ENCODE results near the gene MTERF1.
"Not testable (repeated sequence)": the region's sequence is repeated elsewhere in the genome, so short reads cannot be mapped to it uniquely, and the experiment has no call there.

Gene MTERF1

GRCh38 chr7:91887336-91888213 lies 7.1 kb upstream of the MTERF1 start:
- DNase-seq (ENCODE audit: low read depth in 2 of 2): not testable (repeated sequence)

GRCh38 chr7:91883676-91884362 lies 3.3 kb upstream of the MTERF1 start:
- DNase-seq (ENCODE audit: low read depth in 2 of 2): no peak

- DNase-seq (ENCODE audit: low read depth in 2 of 2): no peak
Measured at GRCh38 chr7:91880016-91880412, 488 bp downstream of the MTERF1 start.

GRCh38 chr7:91876391-91877133 lies 3.9 kb downstream of the MTERF1 start:
- DNase-seq (ENCODE audit: low read depth in 2 of 2): no peak

- no peak for DNase-seq (ENCODE audit: low read depth in 2 of 2)
Measured at GRCh38 chr7:91875851-91876250, 4.7 kb downstream of the MTERF1 start.

GRCh38 chr7:91872928-91873327 lies 7.6 kb downstream of the MTERF1 start:
- no peak for DNase-seq (ENCODE audit: low read depth in 2 of 2)

- no peak for DNase-seq (ENCODE audit: low read depth in 2 of 2)
Measured at GRCh38 chr7:91872069-91872468, 8.4 kb downstream of the MTERF1 start.

GRCh38 chr7:91869661-91870060 lies 10.8 kb downstream of the MTERF1 start:
- DNase-seq (ENCODE audit: low read depth in 2 of 2): no peak

GRCh38 chr7:91866599-91867148 lies 13.8 kb downstream of the MTERF1 start:
- DNase-seq (ENCODE audit: low read depth in 2 of 2): no peak

GRCh38 chr7:91865511-91865910 lies 15.0 kb downstream of the MTERF1 start:
- DNase-seq (ENCODE audit: low read depth in 2 of 2): no peak

- DNase-seq (ENCODE audit: low read depth in 2 of 2): not testable (repeated sequence)
Measured at GRCh38 chr7:91864604-91865003, 15.9 kb downstream of the MTERF1 start.

GRCh38 chr7:91864070-91864469 lies 16.4 kb downstream of the MTERF1 start:
- no peak for DNase-seq (ENCODE audit: low read depth in 2 of 2)

- no peak for DNase-seq (ENCODE audit: low read depth in 2 of 2)
Measured at GRCh38 chr7:91852263-91852741, 28.2 kb downstream of the MTERF1 start.

- no peak for DNase-seq (ENCODE audit: low read depth in 2 of 2)
Measured at GRCh38 chr7:91850455-91850854, 30.0 kb downstream of the MTERF1 start.

- no peak for DNase-seq (ENCODE audit: low read depth in 2 of 2)
Measured at GRCh38 chr7:91847876-91848588, 32.5 kb downstream of the MTERF1 start.

GRCh38 chr7:91847231-91847630 lies 33.3 kb downstream of the MTERF1 start:
- no peak for DNase-seq (ENCODE audit: low read depth in 2 of 2)

- DNase-seq (ENCODE audit: low read depth in 2 of 2): no peak
Measured at GRCh38 chr7:91846436-91846835, 34.1 kb downstream of the MTERF1 start.

- no peak for DNase-seq (ENCODE audit: low read depth in 2 of 2)
Measured at GRCh38 chr7:91843831-91844230, 36.7 kb downstream of the MTERF1 start.

- DNase-seq (ENCODE audit: low read depth in 2 of 2): no peak
Measured at GRCh38 chr7:91838439-91838838, 42.1 kb downstream of the MTERF1 start.

- DNase-seq (ENCODE audit: low read depth in 2 of 2): no peak
Measured at GRCh38 chr7:91837397-91838070, 43.0 kb downstream of the MTERF1 start.
